OCI-LY3 (cell line): ENCODE results near the gene WWP2.

Experiments
- CTCF ChIP-seq: fragments of 200-600, 300-600 bp; sonication (generic); IDR thresholded peaks from 2 replicates; pipeline ENCODE4 v1.5.1; 2014; ENCODE audit warnings: antibody characterized with exemption, low read length, low read depth
- EZH2phosphoT487 ChIP-seq: fragments of 200-600 bp; shearing (Covaris generic); IDR thresholded peaks from 2 replicates; pipeline ENCODE4 v1.6.1; 2018; ENCODE audit warnings: antibody characterized with exemption, mixed run types, low read depth

- no peak for TF ChIP-seq CTCF
- no peak for TF ChIP-seq EZH2phosphoT487
Observed at GRCh38 chr16:69892378-69892777, 130.2 kb downstream of the WWP2 start.
